NCI-H526 treated with DMSO at 0.1 percent for 48 hours (cell line): ENCODE measurements around the gene STAMBPL1.

Experiments
- DNase-seq: peaks from one replicate; lab custom pipeline; 2025; lab: John Stamatoyannopoulos, UW

STAMBPL1 gene

GRCh38 chr10:88952647-88953111 is 72.6 kb downstream of the STAMBPL1 start, which contains the start of gene ACTA2:
Gene ACTA2, minus strand, starts transcription at chr10:88952773. Its CDS starts 3,843 bp downstream, at chr10:88948930.
- no peak for DNase-seq

DNA sequence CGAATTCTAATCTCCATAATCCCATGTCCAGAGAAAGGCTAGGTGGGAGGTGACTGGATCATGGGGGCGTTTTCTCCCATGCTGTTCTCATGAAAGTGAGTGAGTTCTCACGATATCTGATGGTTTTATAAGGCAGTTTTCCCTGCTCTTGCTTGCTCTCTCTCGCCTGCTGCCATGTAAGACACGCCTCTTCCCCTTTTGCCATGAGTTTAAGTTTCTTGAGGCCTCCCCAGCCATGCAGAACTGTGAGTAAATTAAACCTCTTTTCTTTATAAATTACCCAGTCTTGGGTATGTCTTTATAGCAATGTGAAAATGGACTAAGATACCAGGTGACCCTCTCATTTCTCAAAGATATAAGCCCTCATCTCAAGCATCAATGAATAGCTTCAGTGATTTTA is 73.6 kb downstream of the STAMBPL1 start:
- DNase-seq = no peak

GRCh38 chr10:88954458-88955083 is 74.5 kb downstream of the STAMBPL1 start:
- no peak for DNase-seq

DNA sequence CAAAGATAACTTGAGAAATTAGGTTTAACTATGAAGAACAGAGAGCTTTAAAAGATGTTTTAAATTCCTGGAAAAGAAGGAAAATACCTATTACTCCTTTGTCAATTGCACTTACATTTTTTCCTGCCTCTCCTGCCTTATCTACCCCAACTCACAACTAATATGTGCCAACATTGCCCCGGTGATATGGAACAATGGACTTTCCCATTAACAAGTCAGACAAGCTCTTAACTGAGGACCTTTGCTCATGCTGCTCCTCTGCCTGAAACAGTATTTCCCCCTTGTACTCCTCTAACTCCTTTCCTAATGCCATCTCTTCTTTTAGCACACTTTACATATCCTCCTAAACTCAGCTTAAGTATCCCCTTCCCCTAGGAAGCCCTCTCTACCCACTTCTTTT is 77.3 kb downstream of the STAMBPL1 start:
- DNase-seq = no peak

DNA sequence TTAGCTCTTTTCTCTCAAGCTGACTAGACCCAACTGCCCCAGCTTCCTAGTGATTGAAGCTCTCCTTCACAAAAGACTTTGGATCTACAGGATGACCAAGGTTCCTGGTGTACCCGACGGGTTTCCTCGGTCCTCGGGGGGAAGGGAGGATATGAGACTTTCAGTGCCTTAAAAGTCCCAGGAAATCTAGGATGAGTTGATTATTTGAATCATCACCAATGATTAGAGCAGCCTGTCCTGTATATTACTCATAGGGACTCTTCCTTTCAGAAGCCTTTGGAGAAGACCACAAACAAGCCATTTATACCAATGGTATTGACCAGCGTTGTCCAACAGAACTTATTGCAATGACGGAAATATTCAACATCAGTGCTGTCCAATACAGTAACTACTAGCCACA is 78.7 kb downstream of the STAMBPL1 start:
- DNase-seq = no peak

- DNase-seq = no peak
Observed at GRCh38 chr10:88960802-88961201, 80.8 kb downstream of the STAMBPL1 start.

GRCh38 chr10:88961266-88961665 is 81.2 kb downstream of the STAMBPL1 start:
- no peak for DNase-seq

DNA sequence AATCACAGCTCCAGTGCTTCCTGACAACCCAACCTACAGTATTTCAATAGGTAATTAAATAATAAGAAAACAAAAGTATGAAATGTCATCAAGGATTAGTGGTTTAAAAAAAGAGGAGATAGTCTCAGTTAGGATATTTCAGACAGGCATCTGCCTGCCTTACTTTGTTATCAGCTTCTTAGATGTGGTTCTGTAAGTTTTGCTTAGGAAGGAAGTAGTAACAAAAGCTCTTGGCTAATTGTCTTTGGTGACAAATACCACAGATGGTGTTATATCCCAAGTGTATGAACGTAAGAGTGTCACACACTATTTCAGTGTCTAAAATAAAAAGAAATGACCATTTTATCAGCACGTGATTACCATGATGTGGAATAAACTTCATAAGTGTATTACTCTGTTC is 82.3 kb downstream of the STAMBPL1 start:
- DNase-seq = no peak

- no peak for DNase-seq
Observed at GRCh38 chr10:88963318-88963717, 83.3 kb downstream of the STAMBPL1 start.

- no peak for DNase-seq
Observed at GRCh38 chr10:88964360-88964759, 84.3 kb downstream of the STAMBPL1 start.

GRCh38 chr10:88964869-88965415 is 84.9 kb downstream of the STAMBPL1 start:
- no peak for DNase-seq

DNA sequence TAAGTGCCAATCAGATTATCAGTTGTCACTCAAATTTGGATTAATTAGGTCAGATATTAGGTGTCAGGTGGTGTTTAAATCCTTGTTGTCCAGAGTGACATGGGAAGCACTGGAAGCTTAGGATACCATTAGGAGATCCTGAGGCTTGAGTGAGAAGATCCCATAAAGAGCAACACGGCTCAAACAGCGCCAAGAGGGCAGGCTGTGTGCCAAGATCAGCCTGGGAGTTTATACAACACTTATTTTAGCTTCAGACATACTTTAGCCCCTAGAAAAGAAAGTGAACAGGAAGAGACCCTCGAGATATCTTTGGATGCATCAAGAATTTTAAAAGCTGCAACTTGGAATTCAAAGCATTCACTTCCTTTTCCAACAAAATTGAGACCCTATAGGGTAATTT is 86.8 kb downstream of the STAMBPL1 start:
- no peak for DNase-seq

GRCh38 chr10:88968391-88968790 is 88.3 kb downstream of the STAMBPL1 start:
- DNase-seq = no peak

DNA sequence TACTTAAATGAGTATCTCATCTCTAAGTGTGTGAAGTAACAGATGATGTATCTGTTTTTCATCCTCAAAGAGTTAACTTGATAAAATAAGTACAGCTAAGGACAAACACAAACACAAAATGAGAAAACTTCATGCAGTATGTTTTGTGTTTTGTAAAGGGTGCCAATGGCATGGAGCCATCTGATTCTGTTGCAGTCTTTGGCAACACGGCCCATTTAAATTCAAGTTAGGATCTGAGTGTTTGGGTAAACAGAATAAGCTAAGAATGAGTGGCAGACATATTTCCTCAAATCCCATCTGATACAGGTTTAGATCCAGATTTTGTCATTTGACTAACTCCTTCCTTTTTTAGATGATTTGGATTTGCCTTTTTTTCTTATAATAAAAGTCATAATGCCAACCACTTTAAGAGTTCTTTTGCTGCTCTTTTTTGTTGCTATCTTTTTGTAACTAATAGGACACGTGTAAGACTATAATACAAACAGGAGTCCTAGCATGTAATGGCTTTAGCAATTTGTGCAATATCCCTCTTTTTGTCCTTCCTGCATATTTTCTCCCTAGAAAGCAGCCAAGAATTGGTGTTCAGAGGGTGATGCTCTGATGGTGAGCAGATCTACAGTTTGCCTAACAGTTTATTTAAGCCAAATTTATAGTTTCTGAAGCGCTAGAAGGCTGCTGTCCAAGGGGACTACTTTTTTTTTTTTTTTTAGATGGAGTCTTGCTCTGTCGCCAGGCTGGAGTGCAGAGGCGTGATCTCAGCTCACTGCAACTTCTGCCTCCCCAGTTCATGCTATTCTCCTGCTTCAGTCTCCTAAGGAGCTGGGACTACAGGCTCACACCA is 91.4 kb downstream of the STAMBPL1 start:
- DNase-seq = no peak
